ENCODE measurements around the gene PKN1. TPM values are rescaled to one million over a fixed set of nuclear protein-coding genes. Genes with fewer than 3 reads are reported as not detected.

The PKN1 gene
- total and polyA plus RNA-seq, 9 of the 15 experiments (the other 6 are each of a cell fraction or from before 2014, with no cell fraction given): 0.30 to 228 (median 77.5) TPM

DNA sequence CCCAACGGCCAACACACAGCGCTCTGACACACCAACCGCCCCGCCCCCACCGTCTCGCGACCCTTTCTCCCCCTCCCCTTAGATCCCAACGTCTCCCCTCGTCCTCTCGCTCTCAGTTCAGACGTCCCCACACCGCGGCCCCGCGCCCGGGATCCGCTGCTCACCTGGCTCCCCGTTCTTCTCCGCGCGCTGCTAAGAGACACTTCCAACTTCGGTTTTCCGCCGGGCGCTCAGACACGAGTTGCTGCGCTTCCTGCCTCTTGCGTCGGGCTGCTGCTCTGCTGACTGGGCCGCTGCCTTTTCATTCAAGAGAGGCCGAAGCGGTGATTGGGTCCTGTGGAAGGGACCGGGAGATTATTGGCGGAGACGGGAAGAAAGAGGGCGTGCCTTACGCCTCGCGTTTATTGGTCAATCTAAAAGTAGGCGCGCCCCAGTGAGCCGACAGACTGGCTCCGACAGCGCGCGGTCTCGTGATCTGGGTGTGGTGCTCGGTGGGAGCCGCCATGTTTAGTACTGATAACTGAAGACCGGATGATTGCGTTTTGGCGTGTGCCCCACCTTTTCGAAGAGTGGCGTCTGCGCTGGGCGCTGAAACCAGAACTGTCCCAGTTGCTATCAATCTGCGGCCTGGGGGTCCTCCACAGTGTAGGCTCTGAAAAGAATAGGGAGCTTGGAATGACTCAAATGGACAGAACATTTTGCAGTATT lies 13.8 kb upstream of the PKN1 start, which contains the start of gene DDX39A (continued):
- TF ChIP-seq, protein P1, sequence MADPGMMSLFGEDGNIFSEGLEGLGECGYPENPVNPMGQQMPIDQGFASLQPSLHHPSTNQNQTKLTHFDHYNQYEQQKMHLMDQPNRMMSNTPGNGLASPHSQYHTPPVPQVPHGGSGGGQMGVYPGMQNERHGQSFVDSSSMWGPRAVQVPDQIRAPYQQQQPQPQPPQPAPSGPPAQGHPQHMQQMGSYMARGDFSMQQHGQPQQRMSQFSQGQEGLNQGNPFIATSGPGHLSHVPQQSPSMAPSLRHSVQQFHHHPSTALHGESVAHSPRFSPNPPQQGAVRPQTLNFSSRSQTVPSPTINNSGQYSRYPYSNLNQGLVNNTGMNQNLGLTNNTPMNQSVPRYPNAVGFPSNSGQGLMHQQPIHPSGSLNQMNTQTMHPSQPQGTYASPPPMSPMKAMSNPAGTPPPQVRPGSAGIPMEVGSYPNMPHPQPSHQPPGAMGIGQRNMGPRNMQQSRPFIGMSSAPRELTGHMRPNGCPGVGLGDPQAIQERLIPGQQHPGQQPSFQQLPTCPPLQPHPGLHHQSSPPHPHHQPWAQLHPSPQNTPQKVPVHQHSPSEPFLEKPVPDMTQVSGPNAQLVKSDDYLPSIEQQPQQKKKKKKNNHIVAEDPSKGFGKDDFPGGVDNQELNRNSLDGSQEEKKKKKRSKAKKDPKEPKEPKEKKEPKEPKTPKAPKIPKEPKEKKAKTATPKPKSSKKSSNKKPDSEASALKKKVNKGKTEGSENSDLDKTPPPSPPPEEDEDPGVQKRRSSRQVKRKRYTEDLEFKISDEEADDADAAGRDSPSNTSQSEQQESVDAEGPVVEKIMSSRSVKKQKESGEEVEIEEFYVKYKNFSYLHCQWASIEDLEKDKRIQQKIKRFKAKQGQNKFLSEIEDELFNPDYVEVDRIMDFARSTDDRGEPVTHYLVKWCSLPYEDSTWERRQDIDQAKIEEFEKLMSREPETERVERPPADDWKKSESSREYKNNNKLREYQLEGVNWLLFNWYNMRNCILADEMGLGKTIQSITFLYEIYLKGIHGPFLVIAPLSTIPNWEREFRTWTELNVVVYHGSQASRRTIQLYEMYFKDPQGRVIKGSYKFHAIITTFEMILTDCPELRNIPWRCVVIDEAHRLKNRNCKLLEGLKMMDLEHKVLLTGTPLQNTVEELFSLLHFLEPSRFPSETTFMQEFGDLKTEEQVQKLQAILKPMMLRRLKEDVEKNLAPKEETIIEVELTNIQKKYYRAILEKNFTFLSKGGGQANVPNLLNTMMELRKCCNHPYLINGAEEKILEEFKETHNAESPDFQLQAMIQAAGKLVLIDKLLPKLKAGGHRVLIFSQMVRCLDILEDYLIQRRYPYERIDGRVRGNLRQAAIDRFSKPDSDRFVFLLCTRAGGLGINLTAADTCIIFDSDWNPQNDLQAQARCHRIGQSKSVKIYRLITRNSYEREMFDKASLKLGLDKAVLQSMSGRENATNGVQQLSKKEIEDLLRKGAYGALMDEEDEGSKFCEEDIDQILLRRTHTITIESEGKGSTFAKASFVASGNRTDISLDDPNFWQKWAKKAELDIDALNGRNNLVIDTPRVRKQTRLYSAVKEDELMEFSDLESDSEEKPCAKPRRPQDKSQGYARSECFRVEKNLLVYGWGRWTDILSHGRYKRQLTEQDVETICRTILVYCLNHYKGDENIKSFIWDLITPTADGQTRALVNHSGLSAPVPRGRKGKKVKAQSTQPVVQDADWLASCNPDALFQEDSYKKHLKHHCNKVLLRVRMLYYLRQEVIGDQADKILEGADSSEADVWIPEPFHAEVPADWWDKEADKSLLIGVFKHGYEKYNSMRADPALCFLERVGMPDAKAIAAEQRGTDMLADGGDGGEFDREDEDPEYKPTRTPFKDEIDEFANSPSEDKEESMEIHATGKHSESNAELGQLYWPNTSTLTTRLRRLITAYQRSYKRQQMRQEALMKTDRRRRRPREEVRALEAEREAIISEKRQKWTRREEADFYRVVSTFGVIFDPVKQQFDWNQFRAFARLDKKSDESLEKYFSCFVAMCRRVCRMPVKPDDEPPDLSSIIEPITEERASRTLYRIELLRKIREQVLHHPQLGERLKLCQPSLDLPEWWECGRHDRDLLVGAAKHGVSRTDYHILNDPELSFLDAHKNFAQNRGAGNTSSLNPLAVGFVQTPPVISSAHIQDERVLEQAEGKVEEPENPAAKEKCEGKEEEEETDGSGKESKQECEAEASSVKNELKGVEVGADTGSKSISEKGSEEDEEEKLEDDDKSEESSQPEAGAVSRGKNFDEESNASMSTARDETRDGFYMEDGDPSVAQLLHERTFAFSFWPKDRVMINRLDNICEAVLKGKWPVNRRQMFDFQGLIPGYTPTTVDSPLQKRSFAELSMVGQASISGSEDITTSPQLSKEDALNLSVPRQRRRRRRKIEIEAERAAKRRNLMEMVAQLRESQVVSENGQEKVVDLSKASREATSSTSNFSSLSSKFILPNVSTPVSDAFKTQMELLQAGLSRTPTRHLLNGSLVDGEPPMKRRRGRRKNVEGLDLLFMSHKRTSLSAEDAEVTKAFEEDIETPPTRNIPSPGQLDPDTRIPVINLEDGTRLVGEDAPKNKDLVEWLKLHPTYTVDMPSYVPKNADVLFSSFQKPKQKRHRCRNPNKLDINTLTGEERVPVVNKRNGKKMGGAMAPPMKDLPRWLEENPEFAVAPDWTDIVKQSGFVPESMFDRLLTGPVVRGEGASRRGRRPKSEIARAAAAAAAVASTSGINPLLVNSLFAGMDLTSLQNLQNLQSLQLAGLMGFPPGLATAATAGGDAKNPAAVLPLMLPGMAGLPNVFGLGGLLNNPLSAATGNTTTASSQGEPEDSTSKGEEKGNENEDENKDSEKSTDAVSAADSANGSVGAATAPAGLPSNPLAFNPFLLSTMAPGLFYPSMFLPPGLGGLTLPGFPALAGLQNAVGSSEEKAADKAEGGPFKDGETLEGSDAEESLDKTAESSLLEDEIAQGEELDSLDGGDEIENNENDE (IDR thresholded peaks at IDR 0.05; ENCODE audit: low read depth, low read length): no peak
- TF ChIP-seq, protein P2, sequence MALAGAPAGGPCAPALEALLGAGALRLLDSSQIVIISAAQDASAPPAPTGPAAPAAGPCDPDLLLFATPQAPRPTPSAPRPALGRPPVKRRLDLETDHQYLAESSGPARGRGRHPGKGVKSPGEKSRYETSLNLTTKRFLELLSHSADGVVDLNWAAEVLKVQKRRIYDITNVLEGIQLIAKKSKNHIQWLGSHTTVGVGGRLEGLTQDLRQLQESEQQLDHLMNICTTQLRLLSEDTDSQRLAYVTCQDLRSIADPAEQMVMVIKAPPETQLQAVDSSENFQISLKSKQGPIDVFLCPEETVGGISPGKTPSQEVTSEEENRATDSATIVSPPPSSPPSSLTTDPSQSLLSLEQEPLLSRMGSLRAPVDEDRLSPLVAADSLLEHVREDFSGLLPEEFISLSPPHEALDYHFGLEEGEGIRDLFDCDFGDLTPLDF (CRISPR knock-in tag; IDR thresholded peaks at IDR 0.05): no peak; the same call in 1 of the 2 replicates
- TF ChIP-seq ZFP1 (CRISPR knock-in tag; IDR thresholded peaks at IDR 0.05) (no peak), FOXA1 (IDR thresholded peaks at IDR 0.05; ENCODE audit: borderline replicate concordance) (no peak), U2AF1 (optimal IDR thresholded peaks at IDR 0.05; ENCODE audit: low read depth, low read length) (no peak), ARNT (IDR thresholded peaks at IDR 0.05) (no peak), CBX5 (IDR thresholded peaks at IDR 0.05; ENCODE audit: borderline replicate concordance, low read depth) (no peak), CTBP1 (IDR thresholded peaks at IDR 0.05; ENCODE audit: borderline replicate concordance) (peak; percentile 86), ZNF780A (CRISPR knock-in tag; IDR thresholded peaks at IDR 0.05) (no peak), FOXP1 (CRISPR knock-in tag; IDR thresholded peaks at IDR 0.05) (no peak), ZNF668 (CRISPR knock-in tag; IDR thresholded peaks at IDR 0.05) (no peak), BCL6 (CRISPR knock-in tag; IDR thresholded peaks at IDR 0.05) (no peak), XRCC3 (IDR thresholded peaks at IDR 0.05) (no peak), ZZZ3 (IDR thresholded peaks at IDR 0.05) (no peak), TBP (optimal IDR thresholded peaks at IDR 0.05; ENCODE audit: low read depth, low read length) (peak; percentile 91), FOXA3 (CRISPR knock-in tag; conservative IDR thresholded peaks at IDR 0.05 in 1 of 2, IDR thresholded peaks at IDR 0.05 in 1 of 2) (no peak)
- TF ChIP-seq, protein P3, sequence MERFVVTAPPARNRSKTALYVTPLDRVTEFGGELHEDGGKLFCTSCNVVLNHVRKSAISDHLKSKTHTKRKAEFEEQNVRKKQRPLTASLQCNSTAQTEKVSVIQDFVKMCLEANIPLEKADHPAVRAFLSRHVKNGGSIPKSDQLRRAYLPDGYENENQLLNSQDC (CRISPR knock-in tag; IDR thresholded peaks at IDR 0.05): no peak
